ENCODE data around the gene GATAD2A.

Gene GATAD2A

GRCh38 chr19:19409205-19409604 is 3.7 kb downstream of the GATAD2A start:
- no peak overlapping the region for H3K4me3 ChIP-seq (ENCODE audit: low read depth, low read length)
- TF ChIP-seq CTCF (conservative IDR thresholded peaks at IDR 0.05; ENCODE audit: low read depth, low read length): no peak
- no peak for DNase-seq (ENCODE audit: low read depth)

- DNase-seq (ENCODE audit: low read depth): no peak
- no peak for TF ChIP-seq CTCF (conservative IDR thresholded peaks at IDR 0.05; ENCODE audit: low read depth, low read length)
- H3K4me3 ChIP-seq (ENCODE audit: low read depth, low read length): no peak overlapping the region
These were observed 4.2 kb downstream of the GATAD2A start for GRCh38 chr19:19409631-19410030.

GRCh38 chr19:19410553-19411550 is 5.4 kb downstream of the GATAD2A start:
- no peak for TF ChIP-seq CTCF (conservative IDR thresholded peaks at IDR 0.05; ENCODE audit: low read depth, low read length)
- H3K4me3 ChIP-seq (ENCODE audit: low read depth, low read length): no peak overlapping the region
- DNase-seq (ENCODE audit: low read depth): no peak

- no peak overlapping the region for H3K4me3 ChIP-seq (ENCODE audit: low read depth, low read length)
- no peak for TF ChIP-seq CTCF (conservative IDR thresholded peaks at IDR 0.05; ENCODE audit: low read depth, low read length)
- DNase-seq (ENCODE audit: low read depth): peak; percentile 22
These were observed 10.8 kb downstream of the GATAD2A start for GRCh38 chr19:19416280-19416679.

GRCh38 chr19:19417046-19417445 is 11.6 kb downstream of the GATAD2A start:
- TF ChIP-seq CTCF (conservative IDR thresholded peaks at IDR 0.05; ENCODE audit: low read depth, low read length): no peak
- no peak for DNase-seq (ENCODE audit: low read depth)
- H3K4me3 ChIP-seq (ENCODE audit: low read depth, low read length): no peak overlapping the region

- no peak for DNase-seq (ENCODE audit: low read depth)
- H3K4me3 ChIP-seq (ENCODE audit: low read depth, low read length): no peak overlapping the region
- TF ChIP-seq CTCF (conservative IDR thresholded peaks at IDR 0.05; ENCODE audit: low read depth, low read length): no peak
These were observed 12.3 kb downstream of the GATAD2A start for GRCh38 chr19:19417628-19418245.

Measured in choroid plexus epithelial cell (primary cell).